K562 (cell line): ENCODE data around the gene CLDN14. TPM values are rescaled to one million over a fixed set of nuclear protein-coding genes. Genes with fewer than 3 reads are reported as not detected.

Source experiments
- ATAC-seq: fragments of 200-7000 bp; cut with Tn5 transposase; 3 replicates; pipeline ENCODE4 v1.9.1; 2020; ENCODE audit warnings: moderate library complexity
- BruUV-seq: library from RNA; stranded (reverse); fragments of 400-500 nt; replicated peaks from 2 replicates; lab custom pipeline; 2021; lab: Mats Ljungman, UMichigan
- CTCF ChIA-PET: fragments of 300-600 bp; formaldehyde crosslinking; extraction: SDS; loops from one replicate; lab custom pipeline; 2021; ENCODE audit warnings: low intra/inter-chr PET ratio; lab: Yijun Ruan, JAX
- POLR2A ChIA-PET: fragments of 300-600, 350-650 bp; sonication (Branson Sonifier 250); formaldehyde crosslinking; extraction: SDS; loops from one replicate; lab custom pipeline; 2021; ENCODE audit warnings: antibody characterized with exemption, inconsistent platforms; lab: Yijun Ruan, JAX
- DNase-seq, 4 experiments: peaks; one replicate each; pipeline versions ENCODE4 v3.0.0 to v3.0.0-alpha.2; 2011 to 2018; ENCODE audit warnings: low spot score in 3 of 4, mixed read lengths in 3 of 4; ENCODE audit errors: extremely low read depth in 1 of 4
- FAIRE-seq: peaks from 2 replicates; lab custom pipeline; 2011; peaks lifted over from hg19 to GRCh38; lab: Jason Lieb, UNC
- H2AFZ ChIP-seq: 2 replicates; pipeline ENCODE4 v1.6.0; 2011; ENCODE audit warnings: low read depth, low read length, control low read depth, inconsistent platforms
- H3K27ac ChIP-seq: fragments of 200-600 bp; 3 replicates; pipeline ENCODE4 v1.8.0; 2011; ENCODE audit warnings: low read depth, mild to moderate bottlenecking, control low read depth, inconsistent platforms, low read length, moderate library complexity, mixed read lengths; ENCODE audit errors: extremely low read depth
- H3K27me3 ChIP-seq, 2 experiments: fragments of 300-600 bp in 1 of 2; 2 replicates in 1 of 2; 3 replicates in 1 of 2; pipeline versions ENCODE4 v1.6.0 to v1.8.0; 2011; ENCODE audit warnings: inconsistent platforms in 2 of 2, low read length in 2 of 2, mild to moderate bottlenecking in 1 of 2, mixed read lengths in 1 of 2, moderate library complexity in 1 of 2; ENCODE audit not compliant: control insufficient read depth in 2 of 2, insufficient read depth in 2 of 2
- H3K36me3 ChIP-seq: fragments of 300-600 bp; 3 replicates; pipeline ENCODE4 v1.8.0; 2011; ENCODE audit warnings: mild to moderate bottlenecking, low read length, inconsistent platforms; ENCODE audit not compliant: control insufficient read depth, insufficient read depth
- H3K4me1 ChIP-seq, 2 experiments: fragments of 200-600 bp in 1 of 2; replicated peaks in 1 of 2; 2 replicates in 1 of 2; 3 replicates in 1 of 2; pipeline versions ENCODE4 v1.5.1 to v1.8.0; 2011; ENCODE audit warnings: inconsistent platforms in 2 of 2, low read length in 2 of 2, mild to moderate bottlenecking in 1 of 2, mixed read lengths in 1 of 2, moderate library complexity in 1 of 2; ENCODE audit not compliant: control insufficient read depth in 2 of 2, insufficient read depth in 2 of 2
- H3K4me2 ChIP-seq: 2 replicates; pipeline ENCODE4 v1.6.1; 2011; ENCODE audit warnings: low read length, control low read depth, inconsistent platforms, mixed read lengths; ENCODE audit not compliant: insufficient read depth
- H3K4me3 ChIP-seq: fragments of 200-600 bp; sonication (generic), shearing (Covaris generic); 2 replicates; pipeline ENCODE4 v1.5.1; 2016; ENCODE audit warnings: control low read depth, inconsistent platforms
- H3K79me2 ChIP-seq: fragments of 200-600 bp; 3 replicates; pipeline ENCODE4 v1.8.0; 2011; ENCODE audit warnings: low read length, inconsistent platforms; ENCODE audit not compliant: control insufficient read depth, insufficient read depth
- H3K9ac ChIP-seq, 2 experiments: 2 replicates each; pipeline versions ENCODE4 v1.6.0 to v1.6.1; 2011; ENCODE audit warnings: low read depth in 2 of 2, low read length in 2 of 2, control low read depth in 1 of 2, inconsistent platforms in 1 of 2, mild to moderate bottlenecking in 1 of 2, mixed read lengths in 1 of 2; ENCODE audit not compliant: insufficient read depth in 1 of 2
- H3K9me1 ChIP-seq: one replicate; pipeline ENCODE4 v1.6.0; 2011; ENCODE audit warnings: inconsistent platforms, mild to moderate bottlenecking, low read length, moderate library complexity; ENCODE audit not compliant: control insufficient read depth, insufficient read depth
- H3K9me3 ChIP-seq: replicated peaks from 2 replicates; pipeline ENCODE4 v1.5.1; 2011; ENCODE audit warnings: low read depth, low read length, inconsistent platforms; ENCODE audit not compliant: control insufficient read depth, insufficient read depth
- H4K20me1 ChIP-seq: replicated peaks from 2 replicates; pipeline ENCODE4 v1.6.1; 2011; ENCODE audit warnings: low read length, inconsistent platforms, mixed read lengths; ENCODE audit not compliant: control insufficient read depth, insufficient read depth
- GTF2E2 ChIP-seq: fragments of 200-800 bp; sonication (Bioruptor generic); IDR thresholded peaks from 2 replicates; pipeline ENCODE4 v1.6.1; 2016; ENCODE audit warnings: missing genetic modification characterization, missing compliant biosample characterization
- PCBP2 ChIP-seq: fragments of 200-400 bp; formaldehyde crosslinking; IDR thresholded peaks from 2 replicates; pipeline ENCODE4 v1.6.1; 2018; ENCODE audit warnings: low read length, low read depth, mild to moderate bottlenecking, moderate library complexity; ENCODE audit not compliant: poor library complexity, severe bottlenecking
- TAL1 ChIP-seq: fragments of 450-650 bp; IDR thresholded peaks from 2 replicates; pipeline ENCODE4 v1.6.1; 2016; ENCODE audit warnings: mild to moderate bottlenecking
- WGBS: fragments of 100-300 bp; shearing (Covaris generic); methylation state at CpG from one replicate; pipeline ENCODE4 v1.1.6; 2016; ENCODE audit warnings: low coverage, mixed read lengths; ENCODE audit not compliant: insufficient coverage; ENCODE audit errors: missing lambda C conversion rate; 5-methylcytosine and 5-hydroxymethylcytosine counted together
- in situ Hi-C: fragments of 300-500 bp; cut with MboI; formaldehyde crosslinking; loops from 4 replicates; pipeline ENCODE4 v1.15.0; 2018; ENCODE audit warnings: inconsistent platforms, mixed read lengths
- intact Hi-C: fragments of 100-400 bp; cut with micrococcal nuclease; formaldehyde crosslinking; loops from 2 replicates; pipeline ENCODE4 v1.14.2; 2022
- polyA plus RNA-seq, 8 experiments: library from polyadenylated mRNA; depleted of rRNA in 4 of 8; stranded (reverse) in 5 of 8; unstranded in 3 of 8; fragments of >200 nt; fragmentation: Nextera tagmentation in 2 of 8; fragmentation: Illumina TruSeq in 1 of 8; extraction: Ambion mirVana in 2 of 8; extraction: Trizol in 1 of 8; gene quantifications; 2 replicates each; pipeline versions ENCODE4 v1.2.1 to v1.2.3, GENCODE V29; 2011 to 2014; ENCODE audit warnings: inconsistent platforms in 1 of 8, missing spikeins in 1 of 8
- total RNA-seq, 7 experiments: library from RNA; depleted of rRNA in 6 of 7; stranded (reverse); fragments of >200 nt in 6 of 7; fragmentation: Illumina TruSeq in 2 of 7; extraction: Trizol in 2 of 7; gene quantifications; 2 replicates each; pipeline versions ENCODE4 v1.2.1 to v1.2.3, GENCODE V29; 2011 to 2021; ENCODE audit warnings: low replicate concordance in 1 of 7
- TF ChIP-seq, protein P1 (sequence below), 2 experiments: fragments of 450-650 bp in 1 of 2; sonication (generic) in 1 of 2; formaldehyde crosslinking in 1 of 2; IDR thresholded peaks; 2 replicates each; pipeline versions ENCODE4 v1.7.1 to v1.9.0; 2016 to 2022; ENCODE audit warnings: inconsistent platforms in 1 of 2, mild to moderate bottlenecking in 1 of 2, missing genetic modification reagents in 1 of 2

Gene CLDN14
- total and polyA plus RNA-seq, 9 of the 15 experiments (the other 6 are each of a cell fraction or from before 2014, with no cell fraction given), result not detected

DNA sequence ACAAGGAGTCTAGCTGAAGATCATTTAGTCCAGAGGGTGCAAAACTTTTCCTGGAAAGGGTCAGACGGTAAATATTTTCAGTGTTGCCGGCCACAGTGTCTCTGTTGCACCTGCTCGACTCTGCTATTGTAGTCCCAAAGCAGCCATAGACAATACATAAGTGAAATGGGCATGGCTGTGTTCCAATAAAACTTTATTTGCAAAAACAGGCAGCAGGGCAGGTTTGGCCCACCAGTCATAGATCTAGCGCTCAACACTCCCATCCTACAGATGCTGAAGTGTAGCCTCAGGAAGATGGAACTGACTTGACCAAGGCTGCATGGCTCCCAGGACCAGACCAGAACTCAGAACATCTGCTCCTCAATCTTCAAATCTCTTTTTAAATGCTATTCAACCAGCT, 46.2 kb upstream of the CLDN14 start:
- WGBS, result 2% methylated on average over 4 of the region's 4 CpGs
- no peak for DNase-seq
- Histone ChIP-seq H3K4me2 (no peak overlapping the region), H4K20me1 (peaks cover 12% of the 10 kb centered on the region), H3K9ac (no peak overlapping the region), H3K27ac (no peak overlapping the region), H3K4me1 (no peaks in the 10 kb centered on the region), H3K79me2 (no peaks in the 10 kb centered on the region), H2AFZ (no peak overlapping the region), H3K9me3 (no peaks in the 10 kb centered on the region), H3K9me1 (no peaks in the 10 kb centered on the region), H3K4me3 (no peak overlapping the region), H3K27me3 (peaks cover 50 to 72% of the 10 kb centered on the region in 2 experiments), H3K36me3 (no peaks in the 10 kb centered on the region)
- ChIA-PET CTCF (no interaction called here), POLR2A (interaction anchor here (1.2 kb wide), 1 partner anchor 16 kb away, joined by 3 read pairs; no protein-coding TSS in a partner anchor)
- BruUV-seq, result no TSS peak
- TF ChIP-seq PCBP2 (no peak), TAL1 (0 out of 2 replicates have a peak, but pooled peaks have one; percentile 8), GTF2E2 (tag) (no peak)
- TF ChIP-seq, protein P1, sequence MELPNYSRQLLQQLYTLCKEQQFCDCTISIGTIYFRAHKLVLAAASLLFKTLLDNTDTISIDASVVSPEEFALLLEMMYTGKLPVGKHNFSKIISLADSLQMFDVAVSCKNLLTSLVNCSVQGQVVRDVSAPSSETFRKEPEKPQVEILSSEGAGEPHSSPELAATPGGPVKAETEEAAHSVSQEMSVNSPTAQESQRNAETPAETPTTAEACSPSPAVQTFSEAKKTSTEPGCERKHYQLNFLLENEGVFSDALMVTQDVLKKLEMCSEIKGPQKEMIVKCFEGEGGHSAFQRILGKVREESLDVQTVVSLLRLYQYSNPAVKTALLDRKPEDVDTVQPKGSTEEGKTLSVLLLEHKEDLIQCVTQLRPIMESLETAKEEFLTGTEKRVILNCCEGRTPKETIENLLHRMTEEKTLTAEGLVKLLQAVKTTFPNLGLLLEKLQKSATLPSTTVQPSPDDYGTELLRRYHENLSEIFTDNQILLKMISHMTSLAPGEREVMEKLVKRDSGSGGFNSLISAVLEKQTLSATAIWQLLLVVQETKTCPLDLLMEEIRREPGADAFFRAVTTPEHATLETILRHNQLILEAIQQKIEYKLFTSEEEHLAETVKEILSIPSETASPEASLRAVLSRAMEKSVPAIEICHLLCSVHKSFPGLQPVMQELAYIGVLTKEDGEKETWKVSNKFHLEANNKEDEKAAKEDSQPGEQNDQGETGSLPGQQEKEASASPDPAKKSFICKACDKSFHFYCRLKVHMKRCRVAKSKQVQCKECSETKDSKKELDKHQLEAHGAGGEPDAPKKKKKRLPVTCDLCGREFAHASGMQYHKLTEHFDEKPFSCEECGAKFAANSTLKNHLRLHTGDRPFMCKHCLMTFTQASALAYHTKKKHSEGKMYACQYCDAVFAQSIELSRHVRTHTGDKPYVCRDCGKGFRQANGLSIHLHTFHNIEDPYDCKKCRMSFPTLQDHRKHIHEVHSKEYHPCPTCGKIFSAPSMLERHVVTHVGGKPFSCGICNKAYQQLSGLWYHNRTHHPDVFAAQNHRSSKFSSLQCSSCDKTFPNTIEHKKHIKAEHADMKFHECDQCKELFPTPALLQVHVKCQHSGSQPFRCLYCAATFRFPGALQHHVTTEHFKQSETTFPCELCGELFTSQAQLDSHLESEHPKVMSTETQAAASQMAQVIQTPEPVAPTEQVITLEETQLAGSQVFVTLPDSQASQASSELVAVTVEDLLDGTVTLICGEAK (IDR thresholded peaks at IDR 0.05), result peak; percentile 93
- TF ChIP-seq, protein P1 (CRISPR knock-in tag; IDR thresholded peaks at IDR 0.05), result peak; percentile 87
- in situ Hi-C loops (no loop called here), intact Hi-C loops (no loop called here)
- no peak for FAIRE-seq
- no peak for ATAC-seq
